Osteoblast (primary cell): Measurements from ENCODE around the gene CRYZL1. TPM values are rescaled to one million over a fixed set of nuclear protein-coding genes. Genes with fewer than 3 reads are reported as not detected.

Experiments
- DNase-seq: peaks from one replicate; pipeline ENCODE4 v3.0.0; 2011; ENCODE audit warnings: low spot score, mixed read lengths; ENCODE audit not compliant: insufficient read length; ENCODE audit errors: missing footprints
- H2AFZ ChIP-seq: 2 replicates; pipeline ENCODE4 v1.6.0; 2011; ENCODE audit warnings: mild to moderate bottlenecking, low read length
- H3K27ac ChIP-seq: 2 replicates; pipeline ENCODE4 v1.5.1; 2011; ENCODE audit warnings: mild to moderate bottlenecking, low read depth, low read length, moderate library complexity
- H3K27me3 ChIP-seq: 2 replicates; pipeline ENCODE4 v1.6.0; 2012; ENCODE audit warnings: mild to moderate bottlenecking, control low read depth, inconsistent platforms, low read length, moderate library complexity; ENCODE audit not compliant: insufficient read depth
- H3K36me3 ChIP-seq: 2 replicates; pipeline ENCODE4 v1.5.1; 2011; ENCODE audit warnings: mild to moderate bottlenecking, low read length, control low read depth, moderate library complexity; ENCODE audit not compliant: insufficient read depth
- H3K4me1 ChIP-seq: 2 replicates; pipeline ENCODE4 v1.5.1; 2011; ENCODE audit warnings: mild to moderate bottlenecking, low read length, control low read depth, moderate library complexity; ENCODE audit not compliant: insufficient read depth
- H3K4me2 ChIP-seq: 2 replicates; pipeline ENCODE4 v1.6.0; 2011; ENCODE audit warnings: mild to moderate bottlenecking, low read length; ENCODE audit not compliant: insufficient read depth
- H3K4me3 ChIP-seq: fragments of 200-600 bp; sonication (generic); 3 replicates; pipeline ENCODE4 v1.5.1; 2012; ENCODE audit warnings: mild to moderate bottlenecking, low read length, inconsistent platforms; ENCODE audit not compliant: insufficient read depth
- H3K79me2 ChIP-seq: 2 replicates; pipeline ENCODE4 v1.6.0; 2012; ENCODE audit warnings: mild to moderate bottlenecking, low read length, control low read depth, inconsistent platforms; ENCODE audit not compliant: insufficient read depth
- H3K9me3 ChIP-seq: 2 replicates; pipeline ENCODE4 v1.5.1; 2011; ENCODE audit warnings: low read depth, low read length, control low read depth
- H4K20me1 ChIP-seq: 2 replicates; pipeline ENCODE4 v1.6.0; 2012; ENCODE audit warnings: mild to moderate bottlenecking, low read length, control low read depth; ENCODE audit not compliant: insufficient read depth
- CTCF ChIP-seq: IDR thresholded peaks from 2 replicates; pipeline ENCODE4 v1.5.1; 2011; ENCODE audit warnings: mild to moderate bottlenecking, low read depth, low read length, moderate library complexity; ENCODE audit errors: extremely low read depth
- total RNA-seq: library from RNA; depleted of rRNA; stranded (reverse); fragments of >200 nt; gene quantifications from 2 replicates; pipeline ENCODE4 v1.2.3, GENCODE V29; 2012

Gene CRYZL1
- total RNA-seq, 1 donor = 28.6 TPM

GRCh38 chr21:33543505-33544129, 97.9 kb downstream of the CRYZL1 start:
- H3K79me2 ChIP-seq = peaks cover 81% of the 10 kb centered on the region
- H3K4me1 ChIP-seq = peaks cover 34% of the 10 kb centered on the region
- H3K36me3 ChIP-seq = peaks cover 25% of the 10 kb centered on the region
- H3K4me3 ChIP-seq = peak overlapping the region; percentile 86
- DNase-seq = peak; percentile 53
- peak overlapping the region; percentile 85 for H3K4me2 ChIP-seq
- peaks cover 37% of the 10 kb centered on the region for H4K20me1 ChIP-seq
- peak overlapping the region; percentile 100 for H3K27ac ChIP-seq
- no peak for TF ChIP-seq CTCF
- no peaks in the 10 kb centered on the region for H3K9me3 ChIP-seq
- no peaks in the 10 kb centered on the region for H3K27me3 ChIP-seq
- peak overlapping the region; percentile 81 for H2AFZ ChIP-seq

GRCh38 chr21:33542640-33543504, 98.7 kb downstream of the CRYZL1 start, which contains the start of gene SON:
Gene SON, plus strand, starts transcription at chr21:33543038. Its CDS starts 55 bp downstream, at chr21:33543093.
- Histone ChIP-seq H3K4me3 (peak within 1 kb of the TSS; percentile 86), H3K79me2 (peaks cover 81% of the 10 kb centered on the region), H3K36me3 (peaks cover 24% of the 10 kb centered on the region), H3K9me3 (no peaks in the 10 kb centered on the region), H3K4me2 (peak within 1 kb of the TSS; percentile 92), H3K27ac (peak within 1 kb of the TSS; percentile 100), H4K20me1 (peaks cover 31% of the 10 kb centered on the region), H3K27me3 (no peaks in the 10 kb centered on the region), H3K4me1 (peaks cover 34% of the 10 kb centered on the region), H2AFZ (peak within 1 kb of the TSS; percentile 90)
- no peak for TF ChIP-seq CTCF
- peak; percentile 96 for DNase-seq

GRCh38 chr21:33541756-33542639, 99.5 kb downstream of the CRYZL1 start, which contains the start of gene GART:
Gene GART, minus strand, starts transcription at chr21:33542117. Its CDS starts 2,802 bp downstream, at chr21:33539315.
- no peaks in the 10 kb centered on the region for H3K9me3 ChIP-seq
- peak within 1 kb of the TSS; percentile 100 for H3K27ac ChIP-seq
- peaks cover 31% of the 10 kb centered on the region for H4K20me1 ChIP-seq
- H3K79me2 ChIP-seq = peaks cover 81% of the 10 kb centered on the region
- DNase-seq = peak; percentile 87
- peak within 1 kb of the TSS; percentile 92 for H3K4me2 ChIP-seq
- peaks cover 34% of the 10 kb centered on the region for H3K4me1 ChIP-seq
- TF ChIP-seq CTCF = no peak
- H2AFZ ChIP-seq = peak within 1 kb of the TSS; percentile 90
- H3K27me3 ChIP-seq = no peaks in the 10 kb centered on the region
- peaks cover 28% of the 10 kb centered on the region for H3K36me3 ChIP-seq
- peak within 1 kb of the TSS; percentile 86 for H3K4me3 ChIP-seq
